Stromal cell of bone marrow (primary cell): ENCODE measurements around the gene ZNF543.

ENCODE experiments used
- DNase-seq: peaks from one replicate; pipeline ENCODE4 v3.0.0-alpha.2; 2012; ENCODE audit warnings: low read depth

Gene ZNF543

DNA sequence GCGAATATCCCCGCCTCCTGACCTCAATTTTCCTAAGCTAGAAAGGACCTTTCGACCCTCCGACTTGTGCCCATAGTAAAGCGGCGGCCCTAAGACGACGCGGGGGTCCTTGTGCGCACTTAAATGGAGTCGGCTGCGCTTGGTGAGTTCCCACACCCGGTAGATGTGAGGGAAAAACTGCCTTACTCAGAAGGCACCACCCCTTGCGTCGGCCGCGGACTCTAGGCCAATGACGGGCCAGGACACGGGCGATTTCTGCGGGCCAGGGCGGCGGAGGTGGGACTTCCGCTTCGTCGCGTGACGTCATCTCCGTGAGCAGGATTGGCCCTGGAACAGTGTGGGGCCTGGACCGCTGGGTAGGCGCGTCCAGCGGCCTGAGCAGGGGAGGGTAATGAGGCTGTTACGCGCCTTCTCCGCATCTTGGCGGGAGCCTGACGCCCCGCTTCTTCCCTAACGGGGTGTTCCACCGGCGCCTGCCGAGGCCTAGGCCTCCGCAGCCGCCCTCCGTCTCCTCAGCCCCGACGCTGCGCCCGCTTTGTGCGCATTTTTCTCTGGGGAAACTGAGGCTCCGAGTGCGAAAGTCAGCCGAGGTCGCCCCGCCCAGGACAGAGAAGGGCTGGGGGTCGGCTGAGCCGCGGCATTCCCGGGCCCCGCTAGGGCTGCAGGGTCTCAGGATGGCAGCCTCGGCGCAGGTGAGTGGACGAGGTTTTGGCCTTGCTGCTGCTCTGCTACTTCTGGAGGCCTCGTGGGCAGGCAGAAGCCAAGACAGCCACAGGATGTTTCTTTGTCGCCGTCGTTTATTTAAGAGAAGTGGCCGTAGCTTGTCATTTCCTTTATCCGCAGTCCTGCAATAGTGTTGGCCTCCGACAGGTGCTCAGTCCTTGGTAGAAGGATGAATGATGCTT, at the start of gene ZNF543:
ZNF543 (plus strand) TSS at position 293 of the 905 bp plus-strand sequence; CDS start at position 675, 382 bp downstream.
- DNase-seq: peak; percentile 94

DNA sequence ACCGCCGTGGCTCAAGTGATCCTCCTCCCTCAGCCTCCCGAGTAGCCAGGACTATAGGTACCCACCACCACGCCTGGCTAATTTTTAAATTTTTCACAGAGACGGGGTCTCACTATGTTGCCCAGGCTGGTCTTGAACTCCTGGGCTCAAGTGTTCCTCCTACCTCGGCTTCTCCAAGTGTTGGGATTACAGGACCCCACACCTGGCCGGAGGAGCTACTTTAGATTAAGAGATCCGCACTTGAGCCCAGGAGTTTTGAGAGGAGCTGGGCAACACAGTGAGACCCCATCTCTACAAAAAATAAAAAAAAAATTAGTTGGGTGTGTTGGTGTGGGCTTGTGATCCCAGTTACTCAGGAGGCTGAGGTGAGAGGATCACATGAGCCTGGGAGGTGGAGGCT, 49.0 kb upstream of the ZNF543 start:
- no peak for DNase-seq

DNA sequence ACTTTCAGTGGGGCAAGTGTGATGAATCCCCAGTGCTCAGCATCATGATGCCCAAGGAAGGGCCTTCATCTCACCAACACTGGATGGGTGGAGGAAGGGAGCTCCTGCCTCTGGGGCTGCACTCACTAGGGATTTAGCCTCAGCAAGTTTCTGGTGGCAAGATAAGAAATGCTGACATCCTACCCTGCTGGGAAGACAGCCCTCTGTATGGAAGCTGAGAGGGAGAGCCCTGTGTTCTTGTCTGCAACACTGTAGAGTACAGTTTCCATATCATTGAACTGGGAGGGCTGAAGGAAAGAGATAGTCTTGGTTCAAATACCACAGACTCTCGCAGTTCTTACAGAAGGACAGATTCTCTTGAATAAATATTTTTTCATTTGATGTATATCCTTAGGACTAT, 47.3 kb upstream of the ZNF543 start:
- no peak for DNase-seq

DNA sequence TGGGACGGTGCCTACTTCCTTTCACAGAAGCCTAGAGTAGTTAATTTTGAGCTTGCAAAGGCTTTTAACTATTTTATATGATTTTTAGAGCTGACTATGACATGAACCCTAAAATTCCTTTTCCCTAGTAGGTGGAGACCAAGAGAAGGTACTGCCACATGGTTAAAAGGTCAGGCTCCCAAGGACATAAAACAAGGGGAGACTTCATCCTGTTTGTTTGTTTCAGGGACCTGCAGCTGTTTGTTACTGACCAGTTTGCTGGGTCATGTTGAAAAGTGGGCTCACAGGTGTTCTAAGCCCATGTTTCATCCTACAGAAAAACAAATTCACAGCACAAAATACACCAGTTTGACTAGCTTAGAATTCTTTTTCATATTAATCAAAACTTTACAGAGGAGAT, 43.8 kb upstream of the ZNF543 start:
- DNase-seq: no peak

DNA sequence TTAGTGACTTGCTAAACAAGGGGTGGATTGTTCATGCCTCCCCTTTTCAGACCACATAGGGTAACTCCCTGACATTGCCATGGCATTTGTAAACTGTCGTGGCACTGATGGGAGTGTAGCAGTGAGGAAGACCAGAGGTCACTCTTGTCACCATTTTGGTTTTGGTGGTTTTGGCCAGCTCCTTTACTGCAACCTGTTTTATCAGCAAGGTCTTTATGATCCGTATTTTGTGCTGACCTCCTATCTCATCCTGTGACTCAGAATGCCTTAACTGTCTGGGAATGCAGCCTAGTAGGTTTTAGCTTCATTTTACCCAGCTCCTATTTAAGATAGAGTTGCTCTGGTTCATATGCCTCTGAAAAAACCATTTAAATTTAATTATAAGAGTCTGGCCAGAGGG, 41.8 kb upstream of the ZNF543 start:
- DNase-seq: peak; percentile 10

DNA sequence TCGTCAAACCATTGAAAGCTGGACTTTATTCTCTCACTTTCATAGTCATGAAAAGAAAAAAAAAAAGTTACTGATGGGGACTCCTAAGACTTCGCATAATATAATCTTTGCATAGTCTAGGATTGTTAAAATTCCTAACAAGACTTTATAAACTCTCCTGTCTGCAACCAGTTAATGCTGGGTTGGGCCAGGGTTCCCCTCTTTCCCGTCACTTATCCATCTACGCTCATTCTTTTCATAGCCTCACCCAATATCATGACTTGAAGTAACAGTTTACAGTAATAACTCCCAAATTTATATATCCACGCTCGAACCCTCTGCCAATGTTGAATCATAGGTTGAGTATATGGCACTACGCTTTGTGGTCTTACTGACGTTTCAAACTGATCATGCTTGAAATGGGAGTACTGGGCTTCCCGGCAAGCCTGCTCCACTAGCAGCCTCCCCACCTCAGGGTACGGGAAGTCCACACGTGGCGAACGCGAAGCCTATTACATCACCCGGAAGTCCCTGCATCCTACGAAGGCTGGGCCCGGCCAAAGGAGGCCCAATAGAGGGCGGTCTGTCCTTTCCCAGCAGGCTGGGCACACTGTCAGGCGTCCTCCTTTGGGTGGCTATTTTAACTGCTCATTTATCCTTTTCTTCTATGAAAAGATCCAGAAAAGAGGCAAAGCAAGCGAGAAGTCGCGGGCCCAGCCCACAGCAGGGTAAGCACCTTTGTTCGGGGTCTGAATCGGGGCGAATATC, 40.7 kb upstream of the ZNF543 start:
- DNase-seq: peak; percentile 94

DNA sequence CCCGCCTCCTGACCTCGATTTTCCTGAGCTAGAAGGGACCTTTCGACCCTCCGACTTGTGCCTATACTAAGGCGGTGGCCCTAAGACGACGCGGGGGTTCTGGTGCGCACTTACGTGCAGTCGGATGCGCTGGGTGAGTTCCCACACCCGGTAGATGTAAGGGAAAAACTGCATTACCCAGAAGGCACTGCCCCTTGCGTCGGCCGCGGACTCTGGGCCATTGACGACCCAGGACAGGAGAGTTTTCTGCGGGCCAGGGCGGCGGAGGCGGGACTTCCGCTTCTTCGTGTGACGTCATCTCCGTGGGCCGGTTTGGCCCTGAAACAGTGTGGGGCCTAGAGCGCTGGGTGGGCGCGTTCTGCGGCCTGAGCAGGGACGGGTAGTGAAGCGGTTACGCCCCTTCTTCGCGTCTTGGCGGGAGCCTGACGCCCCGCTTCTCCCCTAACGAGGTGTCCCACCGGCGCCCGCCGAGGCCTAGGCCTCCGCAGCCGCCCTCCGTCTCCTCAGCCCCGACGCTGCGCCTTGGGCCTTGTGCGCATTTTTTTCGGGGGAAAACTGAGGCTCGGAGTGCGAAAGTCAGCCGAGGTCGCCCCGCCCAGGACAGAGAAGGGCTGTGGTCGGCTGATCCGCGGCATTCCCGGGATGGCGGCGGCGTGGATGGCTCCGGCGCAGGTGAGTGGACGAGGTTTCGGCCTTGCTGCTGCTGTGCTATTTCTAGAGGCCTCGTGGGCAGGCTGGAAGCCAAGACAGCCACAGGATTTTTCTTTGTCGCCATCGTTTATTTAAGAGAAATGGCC, 39.9 kb upstream of the ZNF543 start, which contains the start of gene ZNF460:
ZNF460 (plus strand) TSS at position 321 of the 797 bp plus-strand sequence; CDS start at position 643, 322 bp downstream.
- DNase-seq: peak; percentile 95

DNA sequence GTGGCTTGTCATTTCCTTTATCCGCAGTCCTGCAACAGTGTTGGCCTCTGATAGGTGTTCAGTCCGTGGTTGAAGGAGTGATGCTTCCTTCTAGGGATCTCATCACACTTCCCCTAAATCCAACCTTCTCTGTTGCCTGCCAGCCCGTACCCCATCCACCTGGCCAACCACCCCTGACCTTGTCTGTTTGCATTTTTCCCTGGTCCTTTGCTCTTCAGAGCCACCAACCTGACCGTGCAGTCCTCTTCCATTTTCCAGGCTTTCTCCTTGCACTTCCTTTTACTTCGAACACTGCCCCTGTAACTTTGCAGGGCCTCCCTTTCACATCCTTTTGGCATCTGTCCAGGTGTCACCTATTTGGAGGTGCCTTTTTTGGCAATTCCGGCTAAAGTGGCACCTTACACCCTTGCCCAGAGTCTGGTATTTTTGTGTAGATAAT, 39.3 kb upstream of the ZNF543 start:
- no peak for DNase-seq

DNA sequence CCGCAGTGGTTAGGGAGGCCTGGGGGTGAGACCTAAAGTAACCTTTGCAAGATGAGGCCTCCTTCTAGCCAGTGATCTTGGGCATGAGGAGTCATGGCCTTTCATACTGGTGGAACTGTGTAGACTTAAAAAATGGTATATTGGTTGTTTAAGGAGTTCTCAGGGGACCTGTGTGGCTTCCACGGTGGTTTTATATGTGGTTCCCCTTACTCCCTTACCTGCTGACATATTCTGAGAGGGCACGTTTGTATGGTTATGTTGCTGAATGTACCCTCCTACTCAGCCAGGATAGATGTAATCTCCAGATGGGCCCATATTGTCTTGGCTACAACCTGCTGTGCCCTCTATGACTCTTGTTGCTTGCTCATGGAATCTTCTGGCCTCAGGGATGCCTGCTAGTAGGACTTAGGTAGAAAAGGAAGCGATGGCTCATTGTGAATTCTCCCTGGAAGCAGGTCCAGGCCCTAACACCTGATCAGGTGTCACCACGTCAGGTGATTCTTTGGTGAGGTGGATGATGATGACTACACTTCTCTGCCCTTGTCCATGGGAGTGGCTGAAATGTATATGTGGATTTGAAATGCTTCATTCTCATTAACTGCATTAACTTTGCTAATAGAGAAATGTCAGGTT, 38.1 kb upstream of the ZNF543 start:
- no peak for DNase-seq

DNA sequence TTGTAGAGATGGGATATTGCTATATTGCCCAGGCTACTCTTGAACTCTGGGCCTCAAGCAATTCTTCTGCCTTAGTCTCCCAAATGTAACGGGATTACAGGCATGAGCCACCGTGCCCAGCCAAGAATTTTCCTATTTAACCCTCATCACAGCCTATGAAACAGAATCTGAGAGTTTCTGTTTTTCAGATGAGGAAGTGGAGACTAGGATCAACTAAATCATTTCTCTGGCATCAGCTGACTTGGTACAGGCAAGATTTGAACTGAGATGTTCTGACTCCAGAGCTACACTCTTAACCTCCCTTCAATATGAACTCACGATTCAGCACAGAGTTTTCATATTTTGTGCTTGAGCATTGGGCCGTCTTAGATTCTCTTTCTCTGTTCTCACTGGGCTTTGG, 31.9 kb upstream of the ZNF543 start:
- DNase-seq: no peak

DNA sequence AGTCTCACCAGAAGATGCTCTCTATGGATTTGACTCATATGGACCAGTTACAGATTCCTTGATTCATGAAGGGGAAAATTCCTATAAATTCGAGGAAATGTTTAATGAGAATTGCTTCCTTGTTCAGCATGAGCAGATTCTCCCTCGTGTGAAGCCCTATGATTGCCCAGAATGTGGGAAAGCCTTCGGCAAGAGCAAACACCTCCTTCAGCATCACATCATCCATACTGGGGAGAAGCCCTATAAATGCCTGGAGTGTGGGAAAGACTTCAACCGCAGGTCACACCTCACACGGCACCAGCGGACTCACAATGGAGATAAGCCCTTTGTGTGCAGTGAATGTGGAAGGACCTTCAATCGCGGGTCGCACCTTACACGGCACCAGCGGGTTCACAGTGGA, 29.3 kb upstream of the ZNF543 start:
- no peak for DNase-seq

DNA sequence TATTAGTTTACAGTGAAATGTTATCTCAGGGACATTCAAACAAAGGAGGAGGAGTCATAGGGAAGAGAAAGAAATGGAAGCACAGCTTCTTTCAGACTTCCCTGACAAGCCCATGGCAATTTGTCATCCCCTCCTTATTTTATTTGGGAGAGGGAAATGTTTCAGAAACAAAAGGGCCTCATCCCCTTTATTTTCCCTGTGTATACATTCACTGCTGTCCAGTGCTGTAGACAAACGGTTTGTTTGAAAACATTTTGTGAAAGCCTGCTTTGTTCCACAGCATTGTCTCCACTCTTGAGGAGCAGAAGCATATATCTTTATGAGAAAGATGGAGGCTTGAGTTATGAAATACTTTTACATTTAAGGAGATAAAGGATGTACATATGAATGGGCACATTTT, 27.7 kb upstream of the ZNF543 start:
- DNase-seq: no peak

DNA sequence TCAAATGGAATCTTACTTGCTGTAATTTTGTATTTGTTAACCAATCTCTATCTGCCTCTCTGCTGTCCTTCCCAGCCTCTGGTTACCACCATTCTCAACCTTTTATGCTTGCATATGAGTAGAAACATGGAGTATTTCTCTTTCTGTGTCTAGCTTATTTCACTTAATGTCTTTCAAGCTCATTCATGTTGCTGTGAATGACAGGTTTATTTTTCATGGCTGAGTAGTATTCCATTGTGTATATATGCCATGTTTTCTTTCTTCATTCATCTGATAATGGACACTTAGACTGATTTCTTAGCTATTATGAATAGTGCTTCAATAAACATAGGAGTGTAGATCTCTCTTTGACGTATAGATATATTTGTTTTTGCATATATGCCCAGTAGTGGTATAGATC, 26.6 kb upstream of the ZNF543 start:
- DNase-seq: no peak

DNA sequence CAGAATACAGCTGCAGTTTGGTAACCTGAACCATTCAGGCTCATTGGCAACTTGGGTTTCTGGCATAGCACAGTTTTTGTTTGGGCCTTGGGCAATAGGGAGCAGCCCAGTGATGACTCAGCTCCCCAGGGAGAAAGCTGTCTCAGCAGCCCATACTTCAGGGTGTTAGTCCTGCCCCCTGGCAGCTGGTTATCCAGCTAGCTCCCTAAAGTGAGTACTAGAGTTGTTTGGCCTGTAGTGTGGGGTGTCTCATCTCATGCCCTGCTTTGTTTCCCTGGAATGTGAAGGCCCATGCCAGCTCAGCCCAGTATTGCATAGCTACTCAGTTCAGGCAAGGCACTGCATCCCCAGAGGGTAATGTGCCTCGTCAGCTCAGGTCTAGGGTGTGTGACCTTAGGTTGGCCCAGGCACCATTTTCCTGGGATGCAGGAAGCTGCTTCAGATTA, 18.2 kb upstream of the ZNF543 start:
- peak; percentile 90 for DNase-seq

DNA sequence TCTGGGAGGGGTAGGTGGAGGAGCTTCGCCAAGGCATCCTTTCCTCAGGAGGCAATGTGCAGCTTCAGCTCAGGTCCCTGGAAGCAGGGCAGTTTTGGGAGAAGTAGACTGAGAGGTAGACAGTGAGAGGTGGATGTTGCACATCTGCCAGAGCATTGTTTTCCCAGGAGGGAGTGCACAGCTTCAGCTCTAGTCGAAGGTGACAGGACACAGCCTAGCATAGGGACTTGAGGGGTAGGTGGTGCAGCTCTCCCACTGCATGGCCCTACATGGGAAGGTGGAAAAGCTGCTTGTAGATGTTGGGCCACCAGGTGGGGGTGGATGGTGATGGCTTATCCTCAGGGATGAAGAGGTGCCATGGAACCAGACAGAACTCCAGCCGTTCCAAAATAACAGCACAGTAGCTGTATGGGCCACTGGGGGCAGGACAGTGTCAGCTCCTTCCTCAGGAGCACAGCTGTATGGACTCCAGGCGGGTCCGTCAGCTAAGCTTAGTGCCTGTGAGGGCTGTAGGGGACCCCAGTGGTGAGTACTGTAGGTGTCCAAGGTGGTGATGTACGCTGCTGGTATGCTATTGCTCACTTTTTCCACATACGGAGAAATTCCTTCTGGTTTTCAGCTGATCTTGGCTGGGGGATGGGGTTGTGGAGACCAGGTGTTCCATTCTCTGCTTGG, 17.4 kb upstream of the ZNF543 start:
- DNase-seq: no peak

DNA sequence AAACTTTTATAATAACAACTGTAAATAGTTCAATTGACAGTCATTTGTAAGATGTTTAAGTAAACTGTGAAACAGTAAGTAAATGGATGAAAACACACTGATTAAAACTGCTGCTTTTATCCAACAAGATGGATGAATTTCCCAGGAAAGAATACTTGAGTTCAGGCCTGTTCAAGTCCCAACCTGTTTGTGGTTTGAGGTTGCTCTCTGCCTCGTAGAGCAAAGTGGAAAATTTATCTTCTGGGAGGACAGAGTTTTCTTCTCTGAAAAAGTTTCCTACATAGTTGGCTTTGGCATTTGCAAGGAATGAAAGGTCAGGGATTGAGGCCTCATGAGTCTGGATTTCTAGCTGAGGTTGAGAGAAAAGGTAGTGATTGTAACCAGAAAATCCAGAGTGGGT, 15.2 kb upstream of the ZNF543 start:
- no peak for DNase-seq

DNA sequence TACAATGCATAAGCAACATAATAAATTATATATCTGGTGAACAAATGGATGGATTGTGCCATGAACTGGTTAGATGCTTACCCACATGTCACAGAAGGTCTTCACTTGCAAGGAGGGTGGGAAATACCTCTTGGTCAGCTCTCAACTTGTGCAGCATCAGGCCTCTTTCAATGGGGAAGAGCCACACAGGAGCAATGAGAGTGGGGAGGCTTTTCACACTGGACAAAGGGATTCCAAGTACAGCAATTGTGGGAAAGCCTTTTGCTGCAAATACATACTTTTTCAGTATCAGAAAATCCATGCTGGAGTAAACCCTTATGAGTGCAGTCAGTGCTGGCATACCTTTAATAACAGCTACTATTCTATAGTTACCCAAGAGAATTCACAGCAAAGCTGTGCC, 11.8 kb upstream of the ZNF543 start:
- DNase-seq: no peak

DNA sequence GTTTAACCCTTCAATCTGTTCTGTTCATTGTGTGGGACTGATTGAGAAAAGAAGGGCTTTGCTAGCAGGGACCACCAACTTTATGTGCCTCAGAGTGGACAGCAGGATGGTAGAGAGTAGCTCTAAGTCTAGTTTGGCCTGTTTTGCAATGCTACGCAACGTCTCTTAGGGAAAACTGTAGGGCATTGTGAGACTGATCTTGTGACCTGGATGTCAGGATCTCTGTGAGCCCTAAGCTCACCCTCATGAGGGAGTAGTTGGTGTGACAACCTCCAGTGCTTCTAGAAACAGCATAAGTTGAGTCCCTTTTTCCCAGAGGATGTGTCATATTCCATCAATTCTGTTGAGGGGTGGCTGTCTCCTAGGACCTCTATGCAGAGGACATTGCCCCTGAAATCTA, 9.5 kb upstream of the ZNF543 start:
- no peak for DNase-seq

DNA sequence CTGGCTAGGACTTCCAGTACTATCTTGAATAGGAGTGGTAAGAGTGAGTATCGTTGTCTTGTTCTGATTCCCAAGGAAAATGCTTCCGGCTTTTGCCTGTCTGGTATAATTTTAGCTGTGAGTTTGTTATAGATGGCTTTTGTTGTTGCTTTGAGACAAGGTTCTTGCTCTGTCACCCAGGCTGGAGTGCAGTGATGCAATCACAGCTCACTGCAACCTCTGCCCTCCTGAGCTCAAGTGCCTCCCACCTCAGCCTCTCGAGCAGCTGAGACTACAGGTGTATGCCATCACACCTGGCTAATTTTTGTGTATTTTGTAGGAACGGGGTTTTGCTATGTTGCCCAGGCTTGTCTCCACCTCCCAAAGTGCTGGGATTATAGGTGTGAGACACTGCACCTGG, 6.1 kb upstream of the ZNF543 start:
- DNase-seq: no peak

DNA sequence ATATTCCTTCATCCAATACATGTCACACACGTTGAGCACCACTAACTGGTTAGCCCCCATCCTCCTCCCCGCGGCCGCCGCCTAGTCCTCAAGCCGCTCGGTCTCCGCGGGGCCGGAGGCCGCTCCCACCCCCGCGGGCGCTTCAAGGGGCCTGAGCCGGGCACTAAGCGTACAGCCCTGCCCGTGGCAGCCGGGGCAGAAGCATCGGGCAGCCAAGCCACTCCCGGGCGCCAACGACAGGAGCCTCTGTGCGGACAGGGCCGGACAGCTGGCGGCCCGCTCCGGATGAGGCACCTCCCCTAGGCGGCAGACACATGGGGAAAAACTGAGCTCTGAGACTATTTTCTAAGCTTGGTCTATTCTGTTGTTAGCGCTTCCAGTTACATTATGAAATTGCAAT, 2.8 kb upstream of the ZNF543 start:
- DNase-seq: no peak

DNA sequence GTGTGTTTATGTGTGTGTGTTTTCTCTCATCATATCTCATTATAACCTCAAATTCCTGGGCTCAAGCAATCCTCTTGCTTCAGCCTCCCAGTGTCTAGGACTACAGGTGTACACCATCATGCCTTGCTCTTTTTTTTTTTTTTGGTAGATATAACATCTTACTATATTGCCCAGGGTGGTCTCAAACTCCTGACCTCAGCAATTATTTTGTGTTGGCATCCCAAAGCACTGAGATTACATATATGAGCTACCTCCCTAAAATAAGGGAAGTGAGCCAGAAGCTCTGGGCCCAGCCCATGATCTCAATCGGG, 448 bp upstream of the ZNF543 start:
- DNase-seq: no peak
